Choroid plexus epithelial cell (primary cell): ENCODE results near the gene CLSTN2.

ENCODE experiments used
- DNase-seq: peaks from one replicate; pipeline ENCODE4 v3.0.0-alpha.2; 2010; ENCODE audit warnings: low read depth
- H3K4me3 ChIP-seq: 2 replicates; pipeline ENCODE4 v1.5.1; 2011; ENCODE audit warnings: low read depth, mild to moderate bottlenecking, control low read depth, low read length, moderate library complexity
- TF ChIP-seq, protein P1 (sequence below): conservative IDR thresholded peaks from 2 replicates; pipeline ENCODE4 v1.5.1; 2011; ENCODE audit warnings: low read depth, mild to moderate bottlenecking, control low read depth, inconsistent platforms, low read length, moderate library complexity

Gene CLSTN2

GRCh38 chr3:140166861-140167599 lies 232.0 kb downstream of the CLSTN2 start:
- TF ChIP-seq, protein P1, sequence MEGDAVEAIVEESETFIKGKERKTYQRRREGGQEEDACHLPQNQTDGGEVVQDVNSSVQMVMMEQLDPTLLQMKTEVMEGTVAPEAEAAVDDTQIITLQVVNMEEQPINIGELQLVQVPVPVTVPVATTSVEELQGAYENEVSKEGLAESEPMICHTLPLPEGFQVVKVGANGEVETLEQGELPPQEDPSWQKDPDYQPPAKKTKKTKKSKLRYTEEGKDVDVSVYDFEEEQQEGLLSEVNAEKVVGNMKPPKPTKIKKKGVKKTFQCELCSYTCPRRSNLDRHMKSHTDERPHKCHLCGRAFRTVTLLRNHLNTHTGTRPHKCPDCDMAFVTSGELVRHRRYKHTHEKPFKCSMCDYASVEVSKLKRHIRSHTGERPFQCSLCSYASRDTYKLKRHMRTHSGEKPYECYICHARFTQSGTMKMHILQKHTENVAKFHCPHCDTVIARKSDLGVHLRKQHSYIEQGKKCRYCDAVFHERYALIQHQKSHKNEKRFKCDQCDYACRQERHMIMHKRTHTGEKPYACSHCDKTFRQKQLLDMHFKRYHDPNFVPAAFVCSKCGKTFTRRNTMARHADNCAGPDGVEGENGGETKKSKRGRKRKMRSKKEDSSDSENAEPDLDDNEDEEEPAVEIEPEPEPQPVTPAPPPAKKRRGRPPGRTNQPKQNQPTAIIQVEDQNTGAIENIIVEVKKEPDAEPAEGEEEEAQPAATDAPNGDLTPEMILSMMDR, result no peak
- no peak overlapping the region for H3K4me3 ChIP-seq
- no peak for DNase-seq

DNA sequence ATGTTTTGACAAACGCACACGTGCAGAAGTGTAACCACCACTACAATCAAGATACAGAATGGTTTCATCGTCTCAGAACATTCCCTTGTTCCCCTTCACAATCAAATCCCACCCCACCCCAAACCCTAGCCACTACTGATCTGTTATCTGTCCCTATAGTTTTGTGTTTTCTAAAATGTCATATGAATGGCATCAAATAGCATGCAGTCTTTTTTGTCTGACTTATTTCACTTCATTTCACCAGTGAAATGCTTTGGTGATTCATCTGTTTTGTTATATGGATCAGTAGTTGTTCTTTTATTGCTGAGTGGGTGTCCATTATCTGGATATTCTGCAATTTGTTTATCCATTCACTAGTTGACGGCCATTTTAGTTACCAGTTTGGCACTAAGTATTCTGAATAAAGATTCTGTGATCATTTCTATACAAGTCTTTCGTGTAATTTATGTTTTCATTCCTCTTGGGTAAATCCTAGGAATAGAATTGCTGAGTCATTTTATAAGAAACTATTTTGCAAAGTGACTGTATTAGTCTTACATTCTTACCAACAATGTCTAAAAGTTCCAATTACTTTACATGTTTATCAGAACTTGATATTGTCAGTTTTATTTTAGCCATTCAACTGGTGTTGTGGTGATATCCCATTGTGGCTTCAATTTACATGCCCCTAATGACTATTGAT lies 232.8 kb downstream of the CLSTN2 start:
- H3K4me3 ChIP-seq, result no peak overlapping the region
- no peak for DNase-seq
- TF ChIP-seq, protein P1, result no peak

DNA sequence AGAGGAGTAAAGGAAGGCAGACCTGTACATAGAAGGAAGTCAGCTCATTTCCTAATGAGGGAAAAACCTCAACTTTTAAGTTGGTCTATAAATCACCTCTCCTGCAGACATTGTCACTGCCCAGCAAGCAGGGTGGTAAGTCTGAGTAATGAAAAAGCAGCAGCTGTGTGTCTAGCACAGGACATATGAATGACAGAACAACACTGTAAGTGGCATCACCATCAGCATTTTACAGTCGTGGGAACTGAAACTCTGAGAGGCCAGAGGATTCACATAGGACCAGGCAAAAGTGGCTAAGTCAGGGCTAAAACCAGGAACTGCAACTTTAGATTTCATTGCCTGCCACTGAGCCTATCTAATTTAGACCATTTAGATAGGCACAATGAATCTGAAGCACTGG lies 235.6 kb downstream of the CLSTN2 start:
- TF ChIP-seq, protein P1, result no peak
- no peak for DNase-seq
- H3K4me3 ChIP-seq, result no peak overlapping the region

DNA sequence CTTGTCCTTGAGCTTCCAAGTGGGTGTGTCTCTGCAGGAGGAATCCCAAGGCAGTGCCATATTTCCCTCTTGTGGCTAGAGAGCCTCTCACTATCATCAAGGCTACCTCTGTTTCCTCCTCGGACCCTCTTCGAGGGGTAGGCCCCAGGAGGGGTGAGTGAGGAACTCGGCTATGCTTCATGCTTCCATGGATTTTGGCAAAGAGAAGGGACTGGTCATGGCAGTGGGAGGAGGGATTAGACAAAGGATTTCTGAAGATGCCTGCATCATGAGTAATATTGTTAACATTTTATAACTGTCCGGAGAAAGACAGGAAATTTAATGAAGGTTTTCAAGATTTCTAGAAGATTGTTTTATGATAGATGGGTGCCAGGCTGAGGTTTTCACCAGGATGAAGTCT lies 241.5 kb downstream of the CLSTN2 start:
- TF ChIP-seq, protein P1, result no peak
- no peak overlapping the region for H3K4me3 ChIP-seq
- DNase-seq, result no peak

DNA sequence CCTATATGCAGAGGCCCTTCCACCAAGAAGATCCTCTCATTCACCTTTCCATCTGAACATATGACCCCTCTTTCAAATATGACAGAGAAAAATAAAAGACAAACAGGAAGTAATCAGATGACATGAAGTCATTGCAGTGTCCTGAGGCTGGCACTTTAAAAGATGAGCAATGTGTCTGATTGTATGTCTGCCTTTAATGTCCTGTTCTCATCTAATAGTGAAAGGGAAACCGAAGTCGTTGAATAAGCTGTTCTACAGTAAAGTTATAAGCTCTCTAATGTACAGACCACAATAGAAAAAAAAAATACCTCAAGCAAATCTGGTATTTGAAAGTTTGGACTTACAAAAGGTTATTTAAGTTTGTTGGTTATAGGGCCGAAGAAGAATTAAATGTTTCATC lies 243.0 kb downstream of the CLSTN2 start:
- TF ChIP-seq, protein P1, result no peak
- H3K4me3 ChIP-seq, result no peak overlapping the region
- no peak for DNase-seq

GRCh38 chr3:140178482-140178881 lies 243.5 kb downstream of the CLSTN2 start:
- H3K4me3 ChIP-seq, result no peak overlapping the region
- DNase-seq, result no peak
- TF ChIP-seq, protein P1, result no peak

DNA sequence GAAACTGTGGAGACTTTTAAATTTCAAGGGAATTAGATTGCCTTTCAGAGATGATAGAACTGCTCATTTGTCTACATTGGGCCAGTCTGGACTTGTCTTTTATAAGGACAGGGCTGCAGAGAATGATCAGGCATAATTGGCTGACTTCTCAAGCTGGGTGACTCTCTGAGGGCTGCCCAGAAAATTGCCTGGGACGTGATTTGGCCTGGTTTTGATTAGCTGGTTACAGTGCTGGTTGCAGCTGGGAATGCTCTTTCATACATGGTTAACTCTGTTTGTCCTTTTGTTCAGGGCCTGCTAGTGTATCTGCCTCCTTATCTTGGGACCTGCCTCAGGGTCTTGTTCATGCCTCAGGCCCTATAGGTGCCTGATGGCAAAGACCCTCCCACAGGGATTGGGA lies 245.6 kb downstream of the CLSTN2 start:
- TF ChIP-seq, protein P1, result no peak

More for the DNA sequence above, 245.6 kb downstream of the CLSTN2 start:
- no peak overlapping the region for H3K4me3 ChIP-seq
- no peak for DNase-seq
